ES-I3 (cell line): Measurements from ENCODE around the gene HYDIN.
A peak's percentile ranks its signal among the peaks of the same experiment; 100 is the strongest.

Source experiments
- H3K36me3 ChIP-seq: 2 replicates; pipeline ENCODE4 v1.6.1; 2013; ENCODE audit warnings: mild to moderate bottlenecking, low read length, control low read depth, moderate library complexity; ENCODE audit not compliant: insufficient read depth
- H3K4me1 ChIP-seq: 2 replicates; pipeline ENCODE4 v1.6.1; 2013; ENCODE audit warnings: mild to moderate bottlenecking, control low read depth, low read length; ENCODE audit not compliant: insufficient read depth
- H3K9ac ChIP-seq: 2 replicates; pipeline ENCODE4 v1.6.1; 2013; ENCODE audit warnings: low read depth, mild to moderate bottlenecking, low read length, moderate library complexity
- H3K9me3 ChIP-seq: 2 replicates; pipeline ENCODE4 v1.6.1; 2013; ENCODE audit warnings: mild to moderate bottlenecking, low read length, moderate library complexity; ENCODE audit not compliant: control insufficient read depth, insufficient read depth

Gene HYDIN

DNA sequence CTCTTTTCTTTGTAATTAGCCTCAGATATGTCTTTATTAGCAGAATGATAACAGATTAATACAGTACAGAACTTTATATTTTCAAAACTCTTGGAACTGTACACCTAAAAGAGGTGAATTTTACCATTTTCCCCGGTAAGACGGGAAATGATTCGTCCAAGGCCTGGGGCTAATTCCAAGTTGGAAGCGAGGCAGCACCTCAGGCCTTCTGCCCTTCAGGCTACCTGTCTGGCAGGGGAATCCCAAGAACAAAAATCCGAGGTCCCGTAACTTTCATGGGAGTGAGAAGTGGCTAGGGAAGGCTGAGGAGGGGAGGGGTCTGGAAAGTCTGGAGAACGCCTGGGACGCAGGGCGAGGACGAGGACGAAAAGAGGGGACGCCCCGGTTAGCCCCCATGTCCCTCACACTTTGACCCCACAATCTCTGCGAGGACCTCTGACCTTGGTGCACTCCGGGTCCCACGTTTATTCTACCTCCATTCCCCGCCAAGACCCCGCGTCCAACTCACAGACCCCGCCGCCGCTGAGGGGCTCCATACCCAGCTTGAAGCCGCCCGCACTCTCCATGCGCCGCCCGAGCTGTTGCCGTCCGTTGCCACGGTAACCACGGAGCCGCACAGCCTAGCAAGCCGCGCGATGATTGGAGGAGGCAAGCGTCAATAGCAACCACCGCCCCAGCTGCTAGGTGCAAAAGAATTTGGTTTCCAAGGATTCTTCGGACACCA lies at the start of gene HYDIN:
HYDIN (minus strand) TSS at position 601 of the 724 bp plus-strand sequence. CDS start 43,827 bp downstream, outside the sequence.
- H3K4me1 ChIP-seq = no peaks in the 10 kb centered on the region
- H3K36me3 ChIP-seq = no peaks in the 10 kb centered on the region
- H3K9me3 ChIP-seq = peaks cover 9% of the 10 kb centered on the region
- peak within 1 kb of the TSS; percentile 56; the same call in 1 of the 2 replicates for H3K9ac ChIP-seq

DNA sequence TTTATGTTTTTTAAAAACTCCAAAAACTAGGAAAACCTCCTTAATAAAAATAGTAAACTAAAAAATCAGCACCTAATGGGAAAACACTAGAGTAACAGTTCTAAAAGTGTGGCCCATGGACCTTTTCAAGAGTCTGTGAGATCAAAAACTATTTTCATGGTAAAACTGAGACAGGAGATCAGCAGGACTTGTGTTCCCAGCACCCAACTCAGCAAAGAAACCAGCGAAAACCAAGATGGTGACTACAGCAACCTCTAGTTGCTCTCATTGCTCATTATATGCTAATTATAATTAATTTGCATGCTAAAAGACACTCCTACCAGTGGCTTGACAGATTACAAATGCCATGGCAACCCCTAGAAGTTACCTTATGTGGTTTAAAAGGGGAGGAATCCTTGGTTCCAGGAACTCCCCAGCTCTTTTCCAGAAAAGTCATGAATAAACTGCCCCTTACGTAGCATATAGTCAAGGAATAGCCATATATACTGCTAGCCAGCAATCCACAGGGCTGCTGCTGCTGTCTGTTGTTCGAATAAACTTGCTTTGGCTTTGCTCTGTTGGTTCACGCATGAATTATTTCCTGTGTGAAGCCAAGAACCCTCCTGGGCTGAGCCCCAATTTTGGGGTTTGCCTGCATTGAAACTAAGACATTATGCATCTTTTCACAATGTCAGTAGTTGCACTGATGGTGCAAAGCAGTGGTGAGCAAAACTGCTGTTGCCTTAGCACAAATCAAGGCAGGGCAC lies 46.2 kb upstream of the HYDIN start:
- Histone ChIP-seq H3K9ac (no peak overlapping the region), H3K9me3 (peaks cover 3% of the 10 kb centered on the region; the same call in 1 of the 2 replicates), H3K36me3 (no peaks in the 10 kb centered on the region), H3K4me1 (no peaks in the 10 kb centered on the region)

DNA sequence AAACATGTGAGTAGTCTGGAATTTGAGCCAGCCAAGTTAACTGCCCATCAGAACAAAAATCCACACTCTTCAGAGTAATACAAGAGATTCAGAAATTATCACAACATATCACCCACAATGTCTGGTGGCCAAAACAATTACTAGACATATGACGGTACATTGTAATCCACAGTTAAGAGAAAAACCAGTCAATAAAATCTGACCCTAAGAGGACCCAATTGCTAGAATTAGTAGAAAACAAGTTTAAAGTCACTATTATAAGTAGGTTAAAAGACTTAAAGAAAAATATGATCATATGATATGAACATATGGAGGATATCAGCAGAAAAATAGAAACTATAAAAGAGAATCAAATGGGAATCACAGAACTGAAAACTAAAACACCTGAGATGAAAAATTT lies 42.9 kb upstream of the HYDIN start:
- Histone ChIP-seq H3K9me3 (peaks cover 3% of the 10 kb centered on the region; the same call in 1 of the 2 replicates), H3K4me1 (no peaks in the 10 kb centered on the region), H3K36me3 (no peaks in the 10 kb centered on the region), H3K9ac (no peak overlapping the region)

DNA sequence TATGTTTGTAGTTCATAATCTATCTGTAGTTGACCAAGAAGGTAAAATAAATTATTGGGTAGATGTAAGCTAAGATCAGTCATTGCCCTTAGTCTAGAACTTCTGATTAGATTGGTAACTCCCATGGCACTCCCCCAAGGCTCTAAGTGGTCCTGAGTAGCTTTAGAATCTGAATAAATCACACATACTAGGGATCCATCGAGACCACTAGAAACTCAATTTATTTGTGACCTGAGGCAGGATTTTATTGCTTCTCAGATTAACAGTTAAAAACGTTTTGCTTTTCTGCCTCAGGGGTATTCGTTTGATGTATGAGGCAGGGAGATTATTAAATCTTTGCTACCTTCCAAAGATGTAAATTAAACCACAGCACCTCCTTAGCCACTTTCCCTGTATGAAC lies 33.8 kb upstream of the HYDIN start:
- no peak overlapping the region for H3K9ac ChIP-seq
- H3K4me1 ChIP-seq = no peaks in the 10 kb centered on the region
- peaks cover 3% of the 10 kb centered on the region; the same call in 1 of the 2 replicates for H3K9me3 ChIP-seq
- H3K36me3 ChIP-seq = no peaks in the 10 kb centered on the region

DNA sequence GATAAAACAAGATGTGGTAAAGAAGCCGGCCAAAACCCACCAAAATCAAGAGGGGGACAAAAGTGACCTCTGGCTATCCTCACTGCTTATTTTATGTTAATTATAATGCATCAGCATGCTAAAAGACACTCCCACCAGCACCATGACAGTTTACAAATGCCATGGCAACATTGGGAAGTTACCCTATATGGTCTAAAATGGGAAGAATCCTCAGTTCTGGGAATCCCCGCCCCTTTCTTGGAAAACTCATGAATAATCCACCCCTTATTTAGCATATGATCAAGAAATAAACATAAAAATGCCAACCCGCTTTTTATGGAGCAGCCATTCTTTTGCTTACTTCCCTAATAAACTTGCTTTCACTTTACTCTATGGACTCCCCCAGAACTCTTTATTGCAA lies 33.1 kb upstream of the HYDIN start:
- H3K4me1 ChIP-seq = no peaks in the 10 kb centered on the region

DNA sequence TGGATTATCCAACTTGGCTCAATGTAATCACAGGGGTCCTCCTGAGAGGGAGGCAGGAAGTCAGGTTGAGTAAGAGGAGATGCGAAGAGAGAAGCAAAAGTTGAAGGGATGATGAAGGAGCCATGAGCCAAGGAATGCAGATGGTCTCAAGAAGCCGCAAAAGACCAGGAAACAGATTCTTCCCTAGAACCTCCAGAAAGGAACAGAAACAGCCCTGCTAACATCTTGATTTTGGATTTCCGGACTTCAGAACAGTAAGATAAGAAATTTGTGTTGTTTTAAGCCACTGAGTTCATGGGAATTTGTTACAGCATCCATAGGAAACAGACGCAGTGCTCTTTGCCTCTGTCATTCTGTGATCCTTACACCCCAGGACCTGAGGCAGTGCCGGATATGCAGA lies 31.9 kb upstream of the HYDIN start:
- Histone ChIP-seq H3K4me1 (no peaks in the 10 kb centered on the region), H3K9me3 (peaks cover 3% of the 10 kb centered on the region; the same call in 1 of the 2 replicates), H3K36me3 (no peaks in the 10 kb centered on the region), H3K9ac (no peak overlapping the region)

More for the DNA sequence above, 33.1 kb upstream of the HYDIN start:
- Histone ChIP-seq H3K36me3 (no peaks in the 10 kb centered on the region), H3K9ac (no peak overlapping the region), H3K9me3 (peaks cover 3% of the 10 kb centered on the region; the same call in 1 of the 2 replicates)

DNA sequence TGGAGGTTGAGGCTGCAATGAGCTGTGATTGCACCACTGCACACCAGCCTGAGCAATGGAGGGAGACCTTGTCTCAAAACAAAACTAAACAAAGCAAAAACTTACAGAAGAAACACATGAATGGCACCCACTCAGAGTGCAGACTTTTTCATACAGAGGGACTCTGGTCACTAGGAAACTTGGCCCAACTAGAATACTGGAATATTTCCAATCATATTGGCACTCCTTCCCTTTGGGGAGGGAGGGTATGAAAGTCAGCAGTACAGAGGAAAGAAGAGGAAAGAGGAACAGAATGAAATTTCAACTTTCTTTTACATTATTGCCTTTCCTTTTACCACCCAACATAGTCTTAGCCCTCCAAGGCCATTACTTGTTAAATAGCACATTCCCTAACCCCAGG lies 30.5 kb upstream of the HYDIN start:
- no peaks in the 10 kb centered on the region for H3K36me3 ChIP-seq
- H3K9me3 ChIP-seq = peaks cover 3% of the 10 kb centered on the region; the same call in 1 of the 2 replicates
- H3K4me1 ChIP-seq = peaks cover 2% of the 10 kb centered on the region; the same call in 1 of the 2 replicates
- no peak overlapping the region for H3K9ac ChIP-seq

DNA sequence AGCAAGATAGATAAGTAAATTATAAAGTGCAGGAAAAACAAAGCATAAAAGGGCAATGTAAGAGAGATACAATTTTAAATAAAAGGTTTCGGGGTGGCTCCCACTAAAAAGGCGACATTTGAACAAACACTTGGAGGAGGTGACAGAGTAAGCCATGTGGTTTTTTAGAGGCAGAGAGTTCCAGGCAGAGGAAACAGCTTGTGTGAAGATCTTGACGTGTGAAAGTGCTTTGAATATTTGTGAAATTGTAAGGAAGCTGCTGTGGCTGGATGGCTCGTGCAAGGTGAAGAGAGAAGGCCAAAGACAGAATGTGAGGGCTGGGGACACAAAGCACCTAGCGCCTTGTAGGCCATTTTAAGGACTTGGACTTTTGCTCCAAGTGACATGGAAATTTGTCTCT lies 28.6 kb upstream of the HYDIN start:
- no peak overlapping the region for H3K9ac ChIP-seq
- H3K9me3 ChIP-seq = peaks cover 3% of the 10 kb centered on the region; the same call in 1 of the 2 replicates
- H3K36me3 ChIP-seq = no peaks in the 10 kb centered on the region
- H3K4me1 ChIP-seq = peaks cover 15% of the 10 kb centered on the region; the same call in 1 of the 2 replicates

DNA sequence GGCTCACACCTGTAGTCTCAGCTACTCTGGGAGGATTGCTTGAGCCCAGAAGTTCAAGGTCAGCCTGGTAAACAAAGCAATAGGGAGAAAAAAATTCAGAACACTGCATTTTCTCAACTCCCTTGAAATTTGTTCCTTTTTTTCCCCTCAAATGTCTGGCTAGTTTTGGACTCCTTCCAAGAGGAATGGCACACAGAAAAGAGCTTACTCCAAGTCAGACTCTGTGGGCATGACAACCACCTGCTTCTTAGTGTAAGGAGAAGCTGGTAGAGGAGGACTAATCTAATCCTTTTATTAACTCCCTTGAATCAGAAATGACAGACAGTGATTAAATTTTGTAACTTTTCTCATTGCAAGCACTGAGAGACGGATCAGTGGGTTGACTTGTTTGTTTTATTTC lies 27.9 kb upstream of the HYDIN start:
- Histone ChIP-seq H3K4me1 (peaks cover 15% of the 10 kb centered on the region; the same call in 1 of the 2 replicates), H3K9me3 (peaks cover 3% of the 10 kb centered on the region; the same call in 1 of the 2 replicates), H3K9ac (no peak overlapping the region), H3K36me3 (no peaks in the 10 kb centered on the region)

DNA sequence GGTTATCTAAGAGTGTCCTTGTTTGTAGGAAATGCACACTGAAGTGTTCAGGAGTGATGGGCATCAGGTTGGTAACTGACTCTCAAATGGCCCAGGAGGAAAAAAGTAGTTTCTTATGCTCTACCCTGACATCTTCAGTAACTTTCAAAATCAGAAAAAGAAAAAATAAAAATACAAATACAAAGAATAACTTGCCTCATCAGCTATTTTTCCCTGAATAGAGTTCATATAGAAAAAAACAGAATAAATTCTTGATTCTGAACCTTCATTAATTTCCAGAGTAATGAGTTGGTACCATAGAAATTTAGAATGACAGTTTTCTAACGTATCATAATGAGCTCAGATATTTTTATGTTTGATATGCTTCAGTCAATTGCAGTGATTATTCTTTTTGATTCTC lies 27.2 kb upstream of the HYDIN start:
- Histone ChIP-seq H3K36me3 (no peaks in the 10 kb centered on the region), H3K9me3 (peaks cover 3% of the 10 kb centered on the region; the same call in 1 of the 2 replicates), H3K9ac (no peak overlapping the region), H3K4me1 (peaks cover 15% of the 10 kb centered on the region; the same call in 1 of the 2 replicates)

DNA sequence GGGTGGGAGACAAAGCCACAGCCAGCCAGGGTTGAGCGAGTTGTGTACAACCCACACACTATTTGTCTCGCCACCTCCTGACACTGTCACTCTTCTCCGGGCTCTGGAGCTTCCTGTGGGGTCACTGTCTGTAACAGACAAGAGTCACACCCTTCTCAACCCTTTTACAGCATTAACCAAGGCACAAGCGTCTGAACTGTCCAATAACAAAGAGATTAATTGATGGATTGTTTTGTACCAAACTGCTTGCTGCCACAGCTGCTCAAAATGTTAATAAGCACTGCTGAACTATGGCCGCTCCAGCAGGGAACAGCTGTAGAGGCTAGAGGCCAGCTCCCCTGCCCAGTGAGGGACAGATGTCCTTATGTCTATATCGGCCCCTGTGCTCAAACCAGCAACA lies 25.2 kb upstream of the HYDIN start:
- Histone ChIP-seq H3K9ac (no peak overlapping the region), H3K9me3 (no peaks in the 10 kb centered on the region), H3K4me1 (peaks cover 15% of the 10 kb centered on the region; the same call in 1 of the 2 replicates), H3K36me3 (no peaks in the 10 kb centered on the region)

DNA sequence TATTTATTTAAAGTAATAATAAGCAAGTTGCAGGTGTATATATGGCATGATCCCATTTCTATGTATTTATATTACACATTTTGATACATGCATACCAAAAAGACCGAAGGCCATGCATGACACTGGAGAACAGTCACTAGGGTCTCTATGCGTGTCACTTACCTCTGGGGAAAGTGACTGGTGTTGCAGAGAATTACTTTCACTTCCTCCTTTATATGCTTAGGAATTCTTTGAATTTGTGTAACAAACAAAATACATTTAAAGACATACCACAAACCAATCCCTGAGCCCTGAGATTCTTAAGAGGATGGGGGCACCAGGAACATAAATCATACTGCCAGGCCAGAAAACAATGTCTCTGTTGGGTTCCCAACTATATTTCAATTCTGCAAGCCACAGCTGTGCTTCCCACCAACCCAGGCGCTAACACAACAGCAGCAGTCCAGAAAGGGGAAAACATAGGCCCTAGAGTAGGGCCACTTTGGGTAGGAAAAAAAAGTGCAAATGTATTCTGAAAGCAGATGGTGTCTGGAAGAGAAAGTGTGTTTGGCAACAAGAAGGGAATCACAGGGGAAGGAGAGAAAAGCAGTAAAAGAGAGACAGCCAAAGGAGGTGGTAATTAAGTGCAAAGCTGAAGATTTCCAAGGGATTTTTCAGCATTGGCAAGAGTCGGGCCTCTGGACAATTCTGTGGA lies 24.5 kb upstream of the HYDIN start:
- peaks cover 15% of the 10 kb centered on the region; the same call in 1 of the 2 replicates for H3K4me1 ChIP-seq
- no peaks in the 10 kb centered on the region for H3K9me3 ChIP-seq
- H3K36me3 ChIP-seq = no peaks in the 10 kb centered on the region
- no peak overlapping the region for H3K9ac ChIP-seq

DNA sequence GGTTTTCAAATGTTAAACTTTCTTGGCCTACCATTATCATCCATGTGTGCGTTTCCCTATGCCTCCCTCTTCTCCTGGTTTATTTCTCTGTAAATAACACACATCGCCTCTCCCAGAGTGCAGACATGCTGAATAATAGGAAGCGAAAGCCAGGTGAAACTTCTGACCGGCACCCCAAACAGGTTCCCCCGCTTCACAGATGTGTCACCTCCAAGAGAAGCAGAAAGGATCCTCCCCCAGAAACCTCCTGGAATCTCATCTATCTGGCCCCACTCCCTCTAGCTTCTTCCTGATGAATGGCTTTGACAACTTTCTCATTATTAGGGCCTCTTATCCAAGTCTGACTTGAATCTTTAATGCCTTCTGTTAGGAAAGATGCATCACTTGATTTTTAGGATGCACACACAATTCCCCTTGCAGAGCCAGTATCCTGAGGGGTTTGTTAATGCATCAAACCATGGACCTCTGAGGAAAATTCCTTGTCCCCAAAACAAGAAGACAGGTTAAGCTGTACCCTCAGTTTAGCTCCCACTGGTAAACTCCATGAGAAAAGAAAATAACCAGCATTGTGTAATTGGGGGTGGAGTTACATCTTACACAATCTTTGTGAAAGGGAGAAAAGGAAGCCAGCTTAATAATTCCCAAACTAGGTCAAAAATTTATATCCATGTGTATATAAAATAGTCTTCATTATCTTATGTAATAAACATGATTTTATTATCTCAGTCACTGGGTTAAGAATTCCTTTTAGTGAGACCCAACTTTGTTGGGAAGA lies 20.1 kb upstream of the HYDIN start:
- Histone ChIP-seq H3K9ac (no peak overlapping the region), H3K36me3 (no peaks in the 10 kb centered on the region), H3K4me1 (peaks cover 9% of the 10 kb centered on the region; the same call in 1 of the 2 replicates), H3K9me3 (no peaks in the 10 kb centered on the region)
